Right ventricle myocardium inferior (tissue), 1 donor: ENCODE results near the gene SELPLG. TPM values are rescaled to one million over a fixed set of nuclear protein-coding genes. Genes with fewer than 3 reads are reported as not detected.
"Not testable (repeated sequence)": the region's sequence is repeated elsewhere in the genome, so short reads cannot be mapped to it uniquely, and the experiment has no call there.

ENCODE experiments used
- ATAC-seq: fragments of 200-7000 bp; cut with Tn5 transposase; one replicate; pipeline ENCODE4 v1.9.1; 2020; ENCODE audit warnings: mild to moderate bottlenecking, moderate library complexity
- DNase-seq: peaks from one replicate; pipeline ENCODE4 v3.0.0; 2021; ENCODE audit errors: missing footprints
- intact Hi-C: fragments of 100-400 bp; cut with DNase I; formaldehyde crosslinking; loops from one replicate; pipeline ENCODE4 v1.11.0; 2022
- total RNA-seq: library from RNA; stranded (reverse); fragmentation: NEBNext Ultra II Directional; extraction: Animal tissue kit (Norgen Biotek cat#: 25700); gene quantifications from one replicate; pipeline ENCODE4 v1.2.1, GENCODE V29; 2021
- donor health status: DM: no; HTN: yes; CAD: no; lungs with severe emphysema.

SELPLG gene
- total RNA-seq, 1 donor from 2014 or later: 4.9 TPM

DNA sequence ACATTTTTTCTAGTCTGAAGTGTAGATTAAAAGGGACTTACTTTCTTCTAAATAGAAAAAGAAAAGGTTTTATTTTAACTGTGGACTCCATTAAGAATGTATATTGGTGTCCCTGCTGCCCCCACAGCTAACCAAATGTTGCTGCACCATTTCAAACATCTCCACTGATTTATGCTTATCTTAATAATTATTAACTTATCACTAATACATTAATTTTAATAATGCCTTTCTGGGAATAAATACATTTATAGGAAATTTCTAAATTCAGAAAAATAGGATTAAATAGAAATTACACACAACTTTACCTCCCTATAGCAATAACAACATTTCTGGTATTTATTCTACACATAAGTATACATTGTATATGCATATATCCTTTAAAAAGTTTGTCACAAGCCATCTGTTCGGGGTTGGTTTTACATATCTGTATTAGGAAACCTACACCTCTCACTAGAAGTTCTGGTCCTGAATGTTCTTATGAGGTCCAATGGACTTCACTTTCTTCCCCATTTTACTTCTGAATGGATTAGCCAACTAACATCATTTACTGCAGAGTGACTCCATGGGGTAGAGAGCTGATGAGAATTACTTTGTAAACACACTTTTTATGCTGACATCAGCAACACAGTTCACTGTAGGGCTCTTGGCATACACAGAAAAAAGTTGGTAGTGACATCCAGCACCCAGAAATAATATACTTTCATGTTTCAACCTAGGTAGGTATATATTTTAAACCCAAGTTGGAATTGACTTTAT lies 9.4 kb upstream of the SELPLG start:
- intact Hi-C loops: loop anchor here (10.0 kb wide), 1 partner anchor 452 kb away; the partner anchor contains the start of genes ALKBH2 and UNG
- no peak for DNase-seq
- no peak for ATAC-seq

DNA sequence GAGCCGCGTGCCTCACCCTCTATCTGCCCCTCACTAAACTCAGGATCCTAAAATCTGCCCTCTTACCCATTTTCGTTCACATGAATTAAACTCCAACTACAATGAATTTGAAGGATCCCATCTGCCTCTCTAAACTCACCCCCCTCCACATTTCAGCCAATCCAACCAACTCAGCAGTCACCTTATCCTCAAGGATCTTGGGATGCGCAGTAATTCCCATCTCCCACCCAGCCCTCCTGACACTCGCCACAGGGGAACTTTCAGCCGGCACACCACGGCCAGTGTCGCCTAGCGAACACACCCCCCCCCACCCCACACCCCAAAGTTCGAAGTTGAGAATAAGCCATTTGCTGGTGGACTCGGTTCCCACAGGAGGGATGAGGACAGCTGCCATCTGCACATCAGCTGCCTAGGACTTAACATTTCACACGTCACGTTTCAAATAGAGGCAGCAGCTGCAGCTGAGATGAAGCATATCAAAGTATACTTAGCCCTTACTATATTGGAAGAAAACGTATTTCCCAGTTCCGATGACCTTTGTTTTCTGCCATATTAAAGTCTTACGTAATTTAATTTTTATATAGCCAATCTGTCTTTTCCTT lies 8.7 kb upstream of the SELPLG start:
- DNase-seq: no peak
- intact Hi-C loops: loop anchor here (10.0 kb wide), 1 partner anchor 452 kb away; the partner anchor contains the start of genes ALKBH2 and UNG
- ATAC-seq: no peak

DNA sequence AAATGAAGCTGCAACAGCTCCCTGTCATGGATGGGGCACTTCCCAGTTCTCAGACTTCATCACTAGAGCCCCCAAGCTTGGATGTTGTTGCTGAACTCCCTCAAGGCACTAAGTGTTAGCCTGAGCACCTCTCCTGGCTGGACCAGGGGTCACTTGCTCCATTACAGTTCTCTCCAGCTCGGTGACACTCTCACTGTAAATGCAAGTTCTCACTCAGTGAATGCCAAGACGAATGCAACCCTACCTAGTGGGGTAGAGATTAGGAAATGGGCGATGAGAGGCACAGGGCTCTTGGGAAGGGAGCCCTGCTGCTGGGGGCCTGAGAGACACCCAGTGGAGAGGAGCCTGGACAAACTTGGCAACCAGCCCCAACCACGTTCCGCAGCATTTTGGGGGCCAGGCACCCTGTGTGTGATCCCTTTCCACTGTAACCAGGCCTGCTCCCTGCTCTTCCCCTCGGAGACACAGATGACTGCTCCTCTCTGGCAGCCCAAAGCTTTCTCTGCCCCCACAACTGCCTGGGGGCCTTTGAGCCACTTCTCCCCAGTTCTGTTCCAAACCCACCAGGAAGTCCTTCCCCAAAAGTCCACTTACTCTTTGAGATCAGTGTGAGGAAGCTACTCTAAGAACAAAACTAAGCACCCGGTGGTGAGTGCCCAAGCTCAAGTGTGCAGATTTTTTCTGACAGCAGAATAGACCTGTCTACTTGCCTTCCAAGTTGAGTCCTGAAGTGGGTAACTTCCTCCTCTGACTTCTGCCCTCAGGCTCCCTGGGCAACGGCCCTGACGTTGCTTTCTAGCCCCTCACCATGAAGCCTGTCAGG lies 8.0 kb upstream of the SELPLG start:
- intact Hi-C loops: loop anchor here (10.0 kb wide), 1 partner anchor 453 kb away; the partner anchor contains the start of genes ALKBH2 and UNG
- DNase-seq: no peak
- peak; percentile 18 for ATAC-seq

- no peak for ATAC-seq
- intact Hi-C loops: loop anchor here (10.0 kb wide), 1 partner anchor 454 kb away; the partner anchor contains the start of genes ALKBH2 and UNG
- no peak for DNase-seq
Measured at GRCh38 chr12:108640802-108641445, 7.2 kb upstream of the SELPLG start.

- no peak for DNase-seq
- intact Hi-C loops: no loop called here
- no peak for ATAC-seq
Measured at GRCh38 chr12:108638997-108639822, 5.5 kb upstream of the SELPLG start.

DNA sequence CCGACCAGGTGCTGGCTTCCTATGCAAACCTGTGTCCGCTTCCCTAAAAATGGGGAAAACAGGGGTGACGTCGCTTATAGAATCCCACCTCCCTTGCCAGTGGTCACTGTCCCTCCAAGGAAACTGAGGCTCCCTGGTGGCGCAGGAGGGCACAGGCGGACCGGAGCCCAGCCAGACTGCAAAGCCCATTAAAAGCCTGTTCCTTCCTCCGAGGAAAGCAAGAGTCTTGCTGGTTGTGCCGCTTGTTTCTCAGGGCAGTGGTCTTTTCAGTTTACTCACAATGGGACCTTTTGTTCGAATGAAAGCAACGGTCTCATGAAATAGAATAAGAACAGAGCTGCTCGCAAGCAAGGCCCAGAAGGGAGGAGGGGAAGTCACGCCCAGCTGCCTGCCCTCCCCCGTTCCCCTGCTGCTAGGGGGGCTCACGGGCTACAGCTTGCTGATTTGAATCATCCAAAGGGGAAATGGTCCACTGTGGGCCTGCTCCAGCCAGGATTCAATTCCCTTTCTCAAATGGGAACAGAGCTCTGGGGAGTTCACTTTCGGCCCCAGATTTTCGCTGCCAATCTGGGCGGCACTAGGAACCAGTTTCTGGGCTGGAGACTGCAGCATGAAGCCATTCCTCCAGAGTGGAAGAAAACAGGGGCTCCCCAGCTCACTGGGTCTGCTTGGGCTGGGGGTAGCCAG lies 4.6 kb upstream of the SELPLG start:
- intact Hi-C loops: no loop called here
- ATAC-seq (no peak), DNase-seq (no peak)

GRCh38 chr12:108637222-108637971 lies 3.7 kb upstream of the SELPLG start:
- ATAC-seq (no peak), DNase-seq (no peak)
- intact Hi-C loops: no loop called here

GRCh38 chr12:108635997-108636808 lies 2.5 kb upstream of the SELPLG start:
- no peak for ATAC-seq
- intact Hi-C loops: no loop called here
- DNase-seq: no peak

- DNase-seq (no peak), ATAC-seq (no peak)
- intact Hi-C loops: no loop called here
Measured at GRCh38 chr12:108635201-108635996, 1.7 kb upstream of the SELPLG start.

DNA sequence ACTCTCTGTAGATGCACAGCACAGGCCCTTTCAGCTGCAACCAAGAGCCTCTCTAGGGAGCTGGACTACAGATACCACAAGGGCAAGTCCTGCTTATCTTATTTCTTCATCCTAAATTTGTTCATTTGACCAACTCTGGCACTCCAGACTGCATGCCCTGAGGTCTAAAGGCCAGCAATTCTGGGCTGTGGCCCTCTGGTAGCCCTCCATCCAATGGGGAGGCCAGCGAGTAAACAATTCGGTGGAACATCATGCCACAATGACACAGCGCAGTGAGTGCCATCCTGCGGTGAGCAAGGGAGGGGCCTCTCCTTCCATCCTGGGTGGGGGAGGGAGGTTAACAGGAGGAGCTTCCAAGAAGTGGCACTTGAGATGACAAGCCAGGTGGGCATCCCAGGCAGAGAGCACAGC lies 652 bp upstream of the SELPLG start:
- peak; percentile 80 for DNase-seq
- intact Hi-C loops: no loop called here
- no peak for ATAC-seq

- DNase-seq: no peak
- ATAC-seq: no peak
- intact Hi-C loops: no loop called here
Measured at GRCh38 chr12:108633081-108633533, 587 bp downstream of the SELPLG start.

GRCh38 chr12:108631261-108631660 lies 2.4 kb downstream of the SELPLG start:
- intact Hi-C loops, DNase-seq, ATAC-seq: not testable (repeated sequence)

- DNase-seq: no peak
- intact Hi-C loops: no loop called here
- no peak for ATAC-seq
Measured at GRCh38 chr12:108630481-108631207, 3.0 kb downstream of the SELPLG start.

DNA sequence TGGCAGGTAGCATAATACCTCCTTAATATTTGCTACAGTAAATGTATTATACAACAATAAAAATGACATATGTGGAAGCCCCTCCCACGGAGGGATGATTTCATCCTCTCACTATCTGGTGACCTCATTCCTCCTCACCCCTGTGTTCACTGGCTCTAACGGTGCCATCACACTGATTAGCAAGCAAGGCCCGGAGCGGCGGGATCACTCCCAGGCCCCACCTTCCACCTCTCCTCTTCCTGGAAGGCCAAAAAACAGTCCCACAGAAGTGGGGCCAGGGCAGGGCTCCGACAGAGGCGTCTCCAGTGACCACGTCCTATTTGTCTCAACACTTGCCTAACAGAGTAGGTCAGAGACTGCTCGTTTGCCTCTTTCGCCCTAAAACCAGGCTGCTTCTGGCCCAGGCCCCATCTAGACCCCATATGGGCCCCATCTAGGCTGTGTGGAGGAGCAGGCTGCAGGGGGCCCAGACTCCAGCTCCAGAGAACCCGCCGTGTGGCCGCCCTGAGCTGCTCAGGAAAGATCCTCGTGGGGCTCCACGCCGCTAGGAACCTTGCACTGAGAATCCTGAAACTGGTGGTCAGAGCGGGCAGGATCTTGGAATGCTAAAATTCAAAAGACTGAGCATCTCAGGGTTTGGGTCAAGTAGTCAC lies 3.7 kb downstream of the SELPLG start:
- ATAC-seq (peak; percentile 32), DNase-seq (no peak)
- intact Hi-C loops: no loop called here
